ENCODE results near the gene CRADD.

DNA sequence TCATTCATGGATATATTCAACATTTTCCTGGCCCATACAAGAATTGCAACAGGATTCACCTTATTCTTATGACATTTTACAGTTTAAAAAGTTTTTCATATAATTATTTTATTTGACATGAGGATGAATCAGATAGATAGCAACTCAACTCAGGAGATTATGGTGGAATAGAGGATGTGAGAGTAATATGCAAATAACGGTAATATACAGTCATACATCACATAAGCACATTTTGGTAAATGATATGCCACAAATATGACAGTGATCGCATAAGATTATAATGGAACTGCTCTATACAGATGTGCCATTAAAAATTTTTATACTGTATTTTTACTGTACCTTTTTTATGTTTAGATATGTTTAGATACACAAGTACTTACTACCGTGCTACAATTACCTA, 24.1 kb upstream of the CRADD start:
- TF ChIP-seq, protein P1, sequence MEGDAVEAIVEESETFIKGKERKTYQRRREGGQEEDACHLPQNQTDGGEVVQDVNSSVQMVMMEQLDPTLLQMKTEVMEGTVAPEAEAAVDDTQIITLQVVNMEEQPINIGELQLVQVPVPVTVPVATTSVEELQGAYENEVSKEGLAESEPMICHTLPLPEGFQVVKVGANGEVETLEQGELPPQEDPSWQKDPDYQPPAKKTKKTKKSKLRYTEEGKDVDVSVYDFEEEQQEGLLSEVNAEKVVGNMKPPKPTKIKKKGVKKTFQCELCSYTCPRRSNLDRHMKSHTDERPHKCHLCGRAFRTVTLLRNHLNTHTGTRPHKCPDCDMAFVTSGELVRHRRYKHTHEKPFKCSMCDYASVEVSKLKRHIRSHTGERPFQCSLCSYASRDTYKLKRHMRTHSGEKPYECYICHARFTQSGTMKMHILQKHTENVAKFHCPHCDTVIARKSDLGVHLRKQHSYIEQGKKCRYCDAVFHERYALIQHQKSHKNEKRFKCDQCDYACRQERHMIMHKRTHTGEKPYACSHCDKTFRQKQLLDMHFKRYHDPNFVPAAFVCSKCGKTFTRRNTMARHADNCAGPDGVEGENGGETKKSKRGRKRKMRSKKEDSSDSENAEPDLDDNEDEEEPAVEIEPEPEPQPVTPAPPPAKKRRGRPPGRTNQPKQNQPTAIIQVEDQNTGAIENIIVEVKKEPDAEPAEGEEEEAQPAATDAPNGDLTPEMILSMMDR (IDR thresholded peaks at IDR 0.05; ENCODE audit: extremely low read depth in 1 of 2, insufficient read depth in 1 of 2, low read depth in 1 of 2, low read length in 2 of 2): no peak
- TF ChIP-seq MYC (IDR thresholded peaks at IDR 0.05; ENCODE audit: low read depth, low read length): no peak
- no peak for TF ChIP-seq EZH2 (IDR thresholded peaks at IDR 0.05; ENCODE audit: borderline replicate concordance, low read depth, low read length, severe bottlenecking)
- TF ChIP-seq POLR2AphosphoS5 (IDR thresholded peaks at IDR 0.05; ENCODE audit: insufficient read depth, low read depth, low read length): no peak
- no peak for TF ChIP-seq POLR2A (IDR thresholded peaks at IDR 0.05; ENCODE audit: low read depth, low read length)
- no peak for TF ChIP-seq FOS (IDR thresholded peaks at IDR 0.05; ENCODE audit: borderline replicate concordance, insufficient read depth, low read length)
- no peak for TF ChIP-seq JUN (IDR thresholded peaks at IDR 0.05; ENCODE audit: borderline replicate concordance, insufficient read depth, insufficient read length, low read depth)
